GM18507 (cell line): Measurements from ENCODE around the gene TET3.

Experiments used
- DNase-seq: peaks from one replicate; pipeline ENCODE4 v3.0.0; 2011; ENCODE audit warnings: low read depth; ENCODE audit not compliant: insufficient read length; ENCODE audit errors: extremely low spot score
- FAIRE-seq: peaks from 2 replicates; lab custom pipeline; 2011; peaks lifted over from hg19 to GRCh38; lab: Jason Lieb, UNC

The TET3 gene

DNA sequence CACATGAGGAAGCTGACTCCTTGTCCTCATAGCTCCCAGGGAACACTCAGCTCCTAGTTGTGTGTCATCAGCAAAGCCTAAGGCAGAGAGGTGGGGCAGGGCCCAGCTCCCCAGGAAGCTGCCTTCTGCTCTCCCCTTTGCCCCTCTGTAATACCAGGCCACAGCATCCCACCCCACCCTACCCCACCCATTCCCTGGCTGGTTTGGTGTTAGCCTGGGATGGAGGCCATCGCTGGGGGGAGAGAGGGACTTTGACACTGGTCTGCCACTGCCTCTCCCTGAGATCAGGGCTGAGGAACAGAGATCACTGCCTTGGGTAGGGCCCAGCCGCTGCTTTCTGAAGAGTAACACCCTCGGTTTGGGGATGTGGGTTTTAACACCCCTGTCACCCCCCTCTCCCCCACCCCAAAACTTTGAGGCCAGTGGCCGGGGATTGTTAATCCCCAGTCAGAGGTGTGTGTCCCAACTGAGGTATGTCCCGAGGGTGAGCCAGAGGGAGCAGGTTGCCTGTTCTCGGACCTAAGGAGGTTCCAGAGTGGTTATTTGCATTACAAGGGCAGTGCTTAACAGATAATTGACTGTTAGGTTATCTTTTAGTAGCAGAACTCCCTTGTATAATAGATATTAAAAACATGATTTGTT, 41.4 kb downstream of the TET3 start:
- FAIRE-seq (peak; percentile 64), DNase-seq (no peak)

DNA sequence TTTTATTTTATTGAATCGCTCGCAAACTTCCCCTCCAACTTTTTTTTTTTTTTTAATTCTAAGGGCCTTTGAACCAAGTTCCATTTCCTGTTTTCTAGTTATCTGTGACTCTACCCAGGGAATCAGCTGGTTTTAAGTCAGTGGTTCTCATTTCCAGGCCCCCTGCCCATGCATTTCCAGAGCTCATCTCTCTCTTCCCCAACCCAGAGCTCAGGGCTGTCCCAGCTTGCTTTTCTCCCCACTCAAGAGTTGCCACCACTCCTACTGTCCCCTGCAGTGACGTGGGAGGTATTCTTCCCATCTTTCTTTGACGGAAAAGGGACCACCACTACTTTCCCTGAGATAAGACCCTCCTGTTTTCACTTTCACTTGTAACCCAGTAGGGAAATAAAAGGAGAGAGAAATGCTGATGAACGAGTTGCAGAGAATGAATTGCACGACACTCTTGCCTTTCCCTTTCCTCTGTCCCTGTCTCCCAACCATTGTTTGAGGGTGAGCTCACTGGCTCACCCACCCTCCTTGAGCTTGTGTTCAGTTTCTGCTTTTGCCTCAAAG, 42.1 kb downstream of the TET3 start:
- FAIRE-seq: no peak
- DNase-seq: no peak

DNA sequence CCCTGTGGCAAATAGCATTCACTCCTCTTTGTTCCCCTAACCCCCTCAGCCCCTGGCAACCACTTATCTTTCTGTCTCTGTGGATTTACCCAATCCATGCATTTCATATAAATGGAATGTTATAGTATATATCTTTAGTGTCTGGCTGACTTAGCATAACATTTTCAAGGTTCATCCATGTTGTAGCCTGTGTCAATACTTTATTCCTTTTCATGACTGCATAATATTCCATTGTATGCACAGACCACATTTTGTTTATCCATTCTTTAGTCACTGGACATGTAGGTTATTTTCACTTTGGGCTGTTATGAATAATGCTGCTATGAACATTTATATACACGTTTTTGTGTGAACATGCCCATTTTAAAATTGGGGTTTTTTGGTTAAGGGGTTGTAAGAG, 42.8 kb downstream of the TET3 start:
- DNase-seq: no peak
- peak; percentile 12 for FAIRE-seq

DNA sequence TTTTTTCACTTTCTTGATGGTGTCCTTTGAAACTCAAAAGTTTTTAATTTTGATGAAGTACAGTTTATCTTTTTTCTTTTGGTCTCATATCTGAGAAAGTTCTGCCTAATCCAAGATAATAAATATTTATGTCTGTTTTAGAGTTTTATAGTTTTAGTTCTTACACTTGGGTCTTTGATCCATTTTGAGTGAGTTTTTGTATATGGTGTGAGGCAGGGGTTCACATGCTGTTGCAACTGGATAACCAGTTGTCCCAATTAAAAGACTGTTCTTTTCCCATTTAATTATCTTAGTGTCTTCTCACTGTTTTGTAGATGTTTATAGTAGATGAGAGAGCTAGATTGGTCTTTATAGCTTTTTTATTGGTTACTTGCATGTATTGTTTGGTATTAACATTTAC, 43.6 kb downstream of the TET3 start:
- FAIRE-seq: no peak
- DNase-seq: no peak

DNA sequence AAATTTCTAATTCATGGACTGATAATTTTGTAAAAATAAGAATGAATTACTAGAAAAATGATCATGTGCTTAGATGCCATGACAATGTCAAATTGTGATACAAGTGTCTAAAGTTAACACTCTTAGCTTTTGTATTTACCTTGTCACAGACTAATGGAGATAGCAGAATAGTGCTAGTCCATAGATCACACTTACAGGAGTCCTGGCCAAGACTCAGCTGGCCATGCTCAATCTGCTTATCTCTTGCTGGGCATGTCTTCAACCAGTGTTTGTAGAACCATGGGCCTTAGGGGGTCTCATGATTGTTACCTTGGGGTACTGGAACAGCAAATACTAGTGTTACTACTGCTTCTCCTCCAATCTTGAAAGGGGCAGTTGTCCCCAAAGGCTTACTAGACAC, 44.0 kb downstream of the TET3 start:
- no peak for FAIRE-seq

DNA sequence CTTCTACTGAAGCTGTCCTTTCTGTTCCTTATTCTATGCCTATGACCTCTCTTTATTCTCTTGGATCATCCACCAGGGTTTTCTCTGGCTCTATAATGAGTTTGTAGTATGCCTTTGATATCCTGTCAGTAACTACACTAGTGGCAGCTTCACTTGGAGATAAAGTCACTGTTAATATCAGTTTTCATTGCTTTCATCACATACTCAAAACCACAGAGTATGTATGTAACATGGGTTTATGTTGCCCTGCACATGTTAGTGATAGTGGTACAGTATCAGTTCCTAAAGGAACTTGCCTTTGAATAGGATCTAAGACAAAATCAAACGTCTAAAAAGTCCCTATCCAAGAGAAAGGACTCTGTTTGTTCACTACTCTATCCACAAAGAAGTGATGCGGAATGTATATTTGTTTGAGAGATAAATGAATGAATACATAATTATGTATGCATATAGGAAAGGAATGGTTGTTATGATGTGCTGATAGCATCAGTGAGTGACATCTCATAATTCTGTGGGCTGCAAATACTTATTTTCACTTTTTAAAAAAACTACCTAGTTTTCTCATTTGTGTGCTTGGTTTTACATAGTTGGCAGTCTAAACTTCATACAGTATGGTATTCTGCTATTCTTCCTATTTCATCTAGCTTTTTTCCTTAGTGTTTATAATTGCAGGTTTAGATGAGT, 45.1 kb downstream of the TET3 start:
- FAIRE-seq: peak; percentile 33

More for the DNA sequence above, 44.0 kb downstream of the TET3 start:
- no peak for DNase-seq

DNA sequence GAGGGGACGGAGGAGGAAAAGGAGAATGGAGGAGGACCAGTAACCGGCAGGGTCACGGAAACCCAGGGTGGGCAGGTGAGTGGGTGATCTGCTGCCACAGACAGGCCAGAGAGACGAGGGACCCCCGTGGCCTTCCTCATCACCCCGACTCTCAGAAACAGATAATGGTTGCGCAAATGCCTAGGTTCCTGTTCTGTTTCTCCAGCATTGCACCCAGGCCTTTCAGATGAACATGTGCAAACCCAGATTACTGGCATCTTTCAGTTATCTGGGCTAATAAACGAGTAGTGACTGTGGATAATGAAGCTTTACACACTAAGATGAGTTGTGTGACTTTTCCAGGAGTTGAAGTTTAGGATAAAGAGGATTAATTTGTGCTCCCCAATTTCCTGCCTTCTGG, 46.5 kb downstream of the TET3 start:
- no peak for FAIRE-seq

More for the DNA sequence above, 45.1 kb downstream of the TET3 start:
- no peak for DNase-seq

DNA sequence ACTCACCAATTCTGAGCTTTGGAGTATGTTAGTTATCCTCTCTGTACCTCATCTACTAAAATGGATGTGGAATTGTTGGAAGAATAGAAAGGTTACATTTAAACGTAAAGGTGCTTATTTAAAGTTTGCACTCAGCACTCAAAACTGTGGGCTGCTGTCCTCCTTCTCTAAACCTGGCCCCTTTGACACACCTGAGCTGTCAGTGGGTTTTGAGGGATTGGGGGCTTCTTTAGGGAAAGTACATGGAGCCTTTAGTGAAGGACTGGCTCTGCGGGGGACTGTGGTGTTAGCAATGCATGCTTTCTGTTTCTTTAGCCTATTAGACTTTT, 47.2 kb downstream of the TET3 start:
- FAIRE-seq (no peak), DNase-seq (no peak)

More for the DNA sequence above, 46.5 kb downstream of the TET3 start:
- DNase-seq: no peak

DNA sequence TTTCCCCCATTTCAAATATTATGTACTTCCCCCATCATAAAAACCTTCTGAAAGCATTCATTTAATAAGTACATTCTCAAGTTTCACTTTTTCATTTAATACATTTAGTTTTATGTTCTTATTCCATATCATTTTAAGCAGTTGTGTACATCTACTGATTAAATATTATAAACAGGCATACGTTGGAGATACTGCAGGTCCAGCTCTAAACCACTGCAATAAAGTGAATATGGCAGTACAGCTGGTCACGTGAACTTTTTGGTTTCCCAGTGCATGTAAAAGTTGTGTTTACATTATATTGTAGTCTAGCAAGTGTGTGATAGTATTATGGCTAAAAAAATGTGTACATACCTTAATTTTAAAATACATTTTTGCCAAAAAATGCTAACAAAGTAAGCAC, 48.7 kb downstream of the TET3 start:
- FAIRE-seq: no peak

More for the DNA sequence above, 48.7 kb downstream of the TET3 start:
- no peak for DNase-seq
